HG02571 (cell line): Measurements from ENCODE around the gene ASS1.

Source experiments
- ATAC-seq: cut with Tn5 transposase; IDR thresholded peaks from one replicate; pipeline ENCODE4 v1.9.1; 2021; ENCODE audit warnings: mild to moderate bottlenecking, moderate library complexity; ENCODE audit not compliant: unreplicated experiment

Gene ASS1

DNA sequence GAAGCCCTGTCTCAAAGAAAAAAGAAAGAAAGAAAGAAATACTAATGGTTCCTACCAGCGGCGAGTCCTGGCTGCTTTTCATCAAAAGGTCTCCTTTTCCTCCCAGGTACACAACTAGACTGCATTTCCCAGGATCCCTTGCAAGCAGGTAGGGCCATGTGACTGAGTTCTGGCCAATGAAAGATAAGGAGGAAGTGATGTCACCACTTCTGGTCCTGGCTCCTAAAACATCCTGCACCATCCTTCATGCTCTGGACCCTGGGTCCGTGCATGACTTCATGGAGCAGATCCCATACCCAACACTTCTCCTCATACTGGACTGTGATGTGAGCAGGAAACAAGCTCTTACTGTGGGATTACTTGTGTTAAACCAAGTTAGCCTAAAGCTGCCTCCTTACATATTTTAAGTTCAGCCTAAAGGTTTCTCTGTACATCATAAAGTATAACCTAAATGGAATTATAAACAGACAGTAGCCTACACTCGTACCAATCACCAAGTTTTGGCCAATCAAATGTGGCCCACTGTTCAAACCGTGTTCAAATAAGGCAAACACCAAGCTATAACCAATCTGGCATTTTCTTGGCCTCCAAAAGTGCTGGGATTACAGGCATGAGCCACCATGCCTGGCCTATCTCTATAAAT is 104.5 kb downstream of the ASS1 start:
- ATAC-seq = no peak
